ENCODE data around the gene DNAJC5G. TPM values are rescaled to one million over a fixed set of nuclear protein-coding genes. Genes with fewer than 3 reads are reported as not detected.

The DNAJC5G gene
- total and polyA plus RNA-seq, 2 of the 13 experiments (the other 11 are each of a cell fraction or from before 2014, with no cell fraction given): 0.05 TPM; not detected in 1

GRCh38 chr2:27322766-27323595, 47.7 kb downstream of the DNAJC5G start, which contains the start of gene MPV17 (continued):
- TF ChIP-seq, protein P1, sequence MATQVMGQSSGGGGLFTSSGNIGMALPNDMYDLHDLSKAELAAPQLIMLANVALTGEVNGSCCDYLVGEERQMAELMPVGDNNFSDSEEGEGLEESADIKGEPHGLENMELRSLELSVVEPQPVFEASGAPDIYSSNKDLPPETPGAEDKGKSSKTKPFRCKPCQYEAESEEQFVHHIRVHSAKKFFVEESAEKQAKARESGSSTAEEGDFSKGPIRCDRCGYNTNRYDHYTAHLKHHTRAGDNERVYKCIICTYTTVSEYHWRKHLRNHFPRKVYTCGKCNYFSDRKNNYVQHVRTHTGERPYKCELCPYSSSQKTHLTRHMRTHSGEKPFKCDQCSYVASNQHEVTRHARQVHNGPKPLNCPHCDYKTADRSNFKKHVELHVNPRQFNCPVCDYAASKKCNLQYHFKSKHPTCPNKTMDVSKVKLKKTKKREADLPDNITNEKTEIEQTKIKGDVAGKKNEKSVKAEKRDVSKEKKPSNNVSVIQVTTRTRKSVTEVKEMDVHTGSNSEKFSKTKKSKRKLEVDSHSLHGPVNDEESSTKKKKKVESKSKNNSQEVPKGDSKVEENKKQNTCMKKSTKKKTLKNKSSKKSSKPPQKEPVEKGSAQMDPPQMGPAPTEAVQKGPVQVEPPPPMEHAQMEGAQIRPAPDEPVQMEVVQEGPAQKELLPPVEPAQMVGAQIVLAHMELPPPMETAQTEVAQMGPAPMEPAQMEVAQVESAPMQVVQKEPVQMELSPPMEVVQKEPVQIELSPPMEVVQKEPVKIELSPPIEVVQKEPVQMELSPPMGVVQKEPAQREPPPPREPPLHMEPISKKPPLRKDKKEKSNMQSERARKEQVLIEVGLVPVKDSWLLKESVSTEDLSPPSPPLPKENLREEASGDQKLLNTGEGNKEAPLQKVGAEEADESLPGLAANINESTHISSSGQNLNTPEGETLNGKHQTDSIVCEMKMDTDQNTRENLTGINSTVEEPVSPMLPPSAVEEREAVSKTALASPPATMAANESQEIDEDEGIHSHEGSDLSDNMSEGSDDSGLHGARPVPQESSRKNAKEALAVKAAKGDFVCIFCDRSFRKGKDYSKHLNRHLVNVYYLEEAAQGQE (IDR thresholded peaks at IDR 0.05; ENCODE audit: borderline replicate concordance in 1 of 2, low read depth in 1 of 2, low read length in 2 of 2): peak in 1 of 2 experiments; percentile 18; a peak in 1 of 4 replicates
- TF ChIP-seq HDAC6 (IDR thresholded peaks at IDR 0.05; ENCODE audit: low read depth, low read length) (0 out of 2 replicates have a peak, but pooled peaks have one; percentile 35), ZNF780A (CRISPR knock-in tag; IDR thresholded peaks at IDR 0.05) (0 out of 2 replicates have a peak, but pooled peaks have one; percentile 35), RXRA (CRISPR knock-in tag; IDR thresholded peaks at IDR 0.05) (peak; percentile 79; the same call in 1 of the 2 replicates), NR2C2 (CRISPR knock-in tag; IDR thresholded peaks at IDR 0.05; ENCODE audit: borderline replicate concordance) (peak; percentile 37; the same call in 1 of the 2 replicates), NPAS2 (CRISPR knock-in tag; IDR thresholded peaks at IDR 0.05; ENCODE audit: borderline replicate concordance) (no peak), CREB3 (CRISPR knock-in tag; IDR thresholded peaks at IDR 0.05) (no peak; the same call in 1 of the 2 replicates), ZNF776 (CRISPR knock-in tag; IDR thresholded peaks at IDR 0.05) (peak; percentile 94), NFATC3 (CRISPR knock-in tag; IDR thresholded peaks at IDR 0.05) (no peak), MED13 (CRISPR knock-in tag; IDR thresholded peaks at IDR 0.05) (peak; percentile 73; the same call in 1 of the 2 replicates), ZSCAN22 (CRISPR knock-in tag; IDR thresholded peaks at IDR 0.05) (no peak), HNRNPLL (IDR thresholded peaks at IDR 0.05; ENCODE audit: low read depth, low read length, poor library complexity, severe bottlenecking) (peak; percentile 86), ZBTB34 (CRISPR knock-in tag; IDR thresholded peaks at IDR 0.05) (peak; percentile 87; the same call in 1 of the 2 replicates), TEAD2 (CRISPR knock-in tag; IDR thresholded peaks at IDR 0.05) (no peak), ZNF644 (CRISPR knock-in tag; IDR thresholded peaks at IDR 0.05; ENCODE audit: low read depth) (no peak), SP1 (IDR thresholded peaks at IDR 0.05) (no peak), SP1 (CRISPR knock-in tag; IDR thresholded peaks at IDR 0.05) (peak; percentile 96), PTBP1 (IDR thresholded peaks at IDR 0.05; ENCODE audit: low read depth, low read length, poor library complexity, severe bottlenecking) (no peak)
- TF ChIP-seq, protein P2, sequence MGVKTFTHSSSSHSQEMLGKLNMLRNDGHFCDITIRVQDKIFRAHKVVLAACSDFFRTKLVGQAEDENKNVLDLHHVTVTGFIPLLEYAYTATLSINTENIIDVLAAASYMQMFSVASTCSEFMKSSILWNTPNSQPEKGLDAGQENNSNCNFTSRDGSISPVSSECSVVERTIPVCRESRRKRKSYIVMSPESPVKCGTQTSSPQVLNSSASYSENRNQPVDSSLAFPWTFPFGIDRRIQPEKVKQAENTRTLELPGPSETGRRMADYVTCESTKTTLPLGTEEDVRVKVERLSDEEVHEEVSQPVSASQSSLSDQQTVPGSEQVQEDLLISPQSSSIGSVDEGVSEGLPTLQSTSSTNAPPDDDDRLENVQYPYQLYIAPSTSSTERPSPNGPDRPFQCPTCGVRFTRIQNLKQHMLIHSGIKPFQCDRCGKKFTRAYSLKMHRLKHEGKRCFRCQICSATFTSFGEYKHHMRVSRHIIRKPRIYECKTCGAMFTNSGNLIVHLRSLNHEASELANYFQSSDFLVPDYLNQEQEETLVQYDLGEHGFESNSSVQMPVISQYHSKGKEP (CRISPR knock-in tag; IDR thresholded peaks at IDR 0.05): no peak; the same call in 1 of the 2 replicates
